Left ventricle myocardium inferior (tissue), 1 donor: ENCODE results near the gene TENM3. TPM values are rescaled to one million over a fixed set of nuclear protein-coding genes. Genes with fewer than 3 reads are reported as not detected.
A peak's percentile ranks its signal among the peaks of the same experiment; 100 is the strongest.

Experiments used
- DNase-seq: peaks from one replicate; pipeline ENCODE4 v3.0.0-alpha.2; 2020
- H3K27ac ChIP-seq: fragments of 200-600 bp; replicated peaks from 2 replicates; pipeline ENCODE4 v1.8.0; 2021
- H3K27me3 ChIP-seq: fragments of 200-600 bp; 2 replicates; pipeline ENCODE4 v1.8.0; 2021; ENCODE audit warnings: low read depth
- H3K36me3 ChIP-seq: fragments of 200-600 bp; 2 replicates; pipeline ENCODE4 v1.8.0; 2021
- H3K4me1 ChIP-seq: fragments of 200-600 bp; 2 replicates; pipeline ENCODE4 v1.8.0; 2021
- H3K4me3 ChIP-seq: fragments of 200-600 bp; 2 replicates; pipeline ENCODE4 v1.8.0; 2021; ENCODE audit warnings: mild to moderate bottlenecking, moderate library complexity
- H3K9me3 ChIP-seq: fragments of 200-600 bp; replicated peaks from 2 replicates; pipeline ENCODE4 v1.8.0; 2021
- intact Hi-C: fragments of 100-400 bp; cut with micrococcal nuclease; formaldehyde crosslinking; loops from one replicate; pipeline ENCODE4 v1.11.0; 2022
- total RNA-seq: library from RNA; stranded (reverse); fragmentation: NEBNext Ultra II Directional; extraction: Animal tissue kit (Norgen Biotek cat#: 25700); gene quantifications from one replicate; pipeline ENCODE4 v1.2.1, GENCODE V29; 2021
- TF ChIP-seq, protein P1 (sequence below): fragments of 200-600 bp; IDR thresholded peaks from 2 replicates; pipeline ENCODE4 v1.8.0; 2021; ENCODE audit warnings: antibody characterized with exemption, mild to moderate bottlenecking, borderline replicate concordance
- donor health status: DM: no; HTN: yes; CAD: no; lungs with severe emphysema.

TENM3 gene
- total RNA-seq, 1 donor from 2014 or later = 1.5 TPM

DNA sequence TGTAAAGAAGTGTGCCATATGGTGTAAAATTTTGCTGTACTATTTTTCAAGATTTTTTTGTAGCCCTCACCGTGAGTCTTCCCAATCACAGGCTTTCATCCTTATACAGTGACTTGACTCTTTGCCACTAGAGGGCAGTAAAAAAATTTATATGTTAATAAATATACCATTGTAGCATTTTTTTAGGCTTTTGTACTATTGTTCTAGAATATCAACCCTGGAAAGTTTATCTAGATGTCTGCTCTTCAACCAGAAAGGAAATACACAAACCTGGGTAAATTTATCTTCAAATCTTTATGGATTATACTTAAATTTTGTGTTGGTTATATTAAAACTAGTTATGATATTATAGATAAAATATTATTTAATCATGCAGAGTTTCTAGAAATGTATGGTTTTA, 235.3 kb downstream of the TENM3 start:
- no peaks in the 10 kb centered on the region for H3K27me3 ChIP-seq
- TF ChIP-seq, protein P1, sequence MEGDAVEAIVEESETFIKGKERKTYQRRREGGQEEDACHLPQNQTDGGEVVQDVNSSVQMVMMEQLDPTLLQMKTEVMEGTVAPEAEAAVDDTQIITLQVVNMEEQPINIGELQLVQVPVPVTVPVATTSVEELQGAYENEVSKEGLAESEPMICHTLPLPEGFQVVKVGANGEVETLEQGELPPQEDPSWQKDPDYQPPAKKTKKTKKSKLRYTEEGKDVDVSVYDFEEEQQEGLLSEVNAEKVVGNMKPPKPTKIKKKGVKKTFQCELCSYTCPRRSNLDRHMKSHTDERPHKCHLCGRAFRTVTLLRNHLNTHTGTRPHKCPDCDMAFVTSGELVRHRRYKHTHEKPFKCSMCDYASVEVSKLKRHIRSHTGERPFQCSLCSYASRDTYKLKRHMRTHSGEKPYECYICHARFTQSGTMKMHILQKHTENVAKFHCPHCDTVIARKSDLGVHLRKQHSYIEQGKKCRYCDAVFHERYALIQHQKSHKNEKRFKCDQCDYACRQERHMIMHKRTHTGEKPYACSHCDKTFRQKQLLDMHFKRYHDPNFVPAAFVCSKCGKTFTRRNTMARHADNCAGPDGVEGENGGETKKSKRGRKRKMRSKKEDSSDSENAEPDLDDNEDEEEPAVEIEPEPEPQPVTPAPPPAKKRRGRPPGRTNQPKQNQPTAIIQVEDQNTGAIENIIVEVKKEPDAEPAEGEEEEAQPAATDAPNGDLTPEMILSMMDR = peak; percentile 75
- no peak for DNase-seq
- no peaks in the 10 kb centered on the region for H3K9me3 ChIP-seq
- no peaks in the 10 kb centered on the region for H3K4me1 ChIP-seq
- H3K4me3 ChIP-seq = no peak overlapping the region
- H3K36me3 ChIP-seq = no peaks in the 10 kb centered on the region
- no peak overlapping the region for H3K27ac ChIP-seq
- intact Hi-C loops = loop anchor here (10.0 kb wide), 1 partner anchor 326 kb away; no protein-coding TSS in a partner anchor

DNA sequence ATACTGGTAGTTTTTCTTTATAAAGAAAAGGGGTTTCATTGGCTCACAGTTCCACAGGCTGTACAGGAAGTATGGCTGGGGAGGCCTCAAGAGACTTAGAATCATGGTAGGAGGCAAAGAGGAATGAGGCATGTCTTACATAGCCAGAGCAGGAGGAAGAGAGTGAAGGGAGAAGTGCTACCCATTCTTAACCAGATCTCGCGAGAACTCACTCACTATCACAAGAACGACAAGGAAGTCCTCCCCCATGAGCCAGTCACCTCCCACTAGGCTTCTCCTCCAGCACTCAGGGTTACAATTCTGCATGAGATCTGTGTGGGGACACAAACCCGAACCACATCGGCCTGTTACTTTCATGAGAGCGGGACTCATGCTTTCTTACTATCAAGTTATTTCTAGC, 240.5 kb downstream of the TENM3 start:
- no peaks in the 10 kb centered on the region for H3K36me3 ChIP-seq
- H3K27me3 ChIP-seq = no peaks in the 10 kb centered on the region
- intact Hi-C loops = no loop called here
- no peak for DNase-seq
- peaks cover 4% of the 10 kb centered on the region for H3K9me3 ChIP-seq
- TF ChIP-seq, protein P1 = no peak
- no peak overlapping the region for H3K4me3 ChIP-seq
- no peaks in the 10 kb centered on the region for H3K4me1 ChIP-seq
- no peak overlapping the region for H3K27ac ChIP-seq

DNA sequence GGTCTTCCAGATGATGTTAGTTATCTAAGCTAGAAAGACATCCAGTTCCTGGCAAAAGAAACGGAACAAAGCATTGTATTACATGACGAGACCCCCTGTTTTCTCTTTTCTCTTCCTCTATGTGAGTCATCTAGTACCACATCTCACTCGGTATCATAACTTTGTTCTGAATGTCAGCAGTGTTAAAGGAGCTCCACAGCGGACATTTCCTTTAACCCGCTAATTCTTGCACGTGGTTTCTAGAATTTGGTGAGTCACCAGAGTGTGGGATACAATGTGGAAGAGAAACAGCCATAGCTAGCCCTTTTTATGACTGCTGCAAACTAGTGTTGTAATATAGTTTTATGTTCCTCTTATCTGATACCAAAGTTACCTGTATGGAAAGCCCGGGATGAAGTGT, 243.7 kb downstream of the TENM3 start:
- DNase-seq = no peak
- H3K27ac ChIP-seq = no peak overlapping the region
- H3K9me3 ChIP-seq = peaks cover 4% of the 10 kb centered on the region
- H3K36me3 ChIP-seq = no peaks in the 10 kb centered on the region
- peaks cover 3% of the 10 kb centered on the region for H3K4me1 ChIP-seq
- intact Hi-C loops = no loop called here
- TF ChIP-seq, protein P1 = no peak
- no peak overlapping the region for H3K4me3 ChIP-seq
- no peaks in the 10 kb centered on the region for H3K27me3 ChIP-seq

DNA sequence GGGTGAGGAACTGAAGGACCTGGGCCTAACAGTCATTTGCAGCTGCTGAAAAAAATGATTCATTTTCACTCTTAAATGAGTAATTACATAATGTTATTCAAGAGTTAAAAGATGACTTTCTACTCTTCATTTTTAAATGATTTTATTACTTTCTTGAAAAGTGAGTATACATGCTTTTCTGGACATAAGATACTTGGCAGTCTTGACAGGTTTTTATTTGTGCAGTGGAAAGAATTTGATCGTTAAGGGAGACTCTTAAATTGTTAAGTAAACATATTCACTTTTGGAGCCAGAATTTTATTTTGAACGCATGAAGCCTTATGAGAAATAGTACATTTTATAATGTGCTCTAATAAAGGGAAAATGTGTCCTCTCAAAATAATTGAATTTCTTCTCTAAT, 245.7 kb downstream of the TENM3 start:
- H3K4me3 ChIP-seq = no peak overlapping the region
- peaks cover 4% of the 10 kb centered on the region for H3K9me3 ChIP-seq
- no peak for DNase-seq
- peaks cover 18% of the 10 kb centered on the region for H3K4me1 ChIP-seq
- H3K36me3 ChIP-seq = no peaks in the 10 kb centered on the region
- H3K27me3 ChIP-seq = no peaks in the 10 kb centered on the region
- TF ChIP-seq, protein P1 = no peak
- H3K27ac ChIP-seq = no peak overlapping the region
- intact Hi-C loops = no loop called here

DNA sequence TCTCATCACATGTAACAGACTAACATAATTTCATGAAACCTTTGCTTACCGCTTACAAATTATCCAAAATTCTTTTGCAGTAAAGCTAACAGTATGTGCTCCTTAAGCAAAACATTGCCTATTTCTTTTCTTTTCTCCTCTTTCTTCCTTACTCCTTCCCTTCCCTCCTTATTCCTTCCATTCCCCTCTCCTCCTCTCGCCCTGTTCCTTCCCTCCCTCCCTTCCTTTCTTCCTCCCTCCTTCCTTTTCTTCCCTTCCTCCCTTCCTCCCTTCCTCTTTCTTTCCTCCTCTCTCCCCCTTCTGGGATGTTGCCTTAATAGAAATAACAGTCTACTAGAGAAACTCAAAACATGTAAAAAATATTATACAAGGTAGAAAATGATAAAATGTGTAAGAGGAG, 246.4 kb downstream of the TENM3 start:
- DNase-seq = no peak
- peaks cover 4% of the 10 kb centered on the region for H3K9me3 ChIP-seq
- no peaks in the 10 kb centered on the region for H3K27me3 ChIP-seq
- H3K27ac ChIP-seq = no peak overlapping the region
- intact Hi-C loops = no loop called here
- peaks cover 18% of the 10 kb centered on the region for H3K4me1 ChIP-seq
- TF ChIP-seq, protein P1 = no peak
- no peaks in the 10 kb centered on the region for H3K36me3 ChIP-seq
- H3K4me3 ChIP-seq = no peak overlapping the region

DNA sequence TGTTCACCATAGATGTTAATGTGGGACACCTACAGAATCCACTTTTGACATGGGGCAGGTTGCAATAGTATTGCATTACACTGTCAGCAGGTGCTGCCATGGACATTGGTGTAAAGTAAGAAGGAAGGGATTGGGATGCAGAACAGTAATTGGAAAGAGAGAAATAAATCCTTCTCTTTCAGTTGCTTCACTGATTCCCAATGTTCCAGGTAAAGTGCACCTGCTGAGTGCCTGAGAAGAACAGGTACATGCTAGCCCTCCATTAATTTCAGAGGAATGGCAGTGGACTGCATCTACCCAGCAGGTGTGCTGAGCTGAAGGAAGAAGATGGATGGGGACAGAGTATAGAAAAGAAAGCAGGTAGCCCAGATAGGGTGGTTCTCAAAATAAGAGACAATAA, 248.5 kb downstream of the TENM3 start:
- H3K4me3 ChIP-seq = peak overlapping the region; percentile 13
- DNase-seq = no peak
- H3K27ac ChIP-seq = no peak overlapping the region
- H3K9me3 ChIP-seq = peaks cover 4% of the 10 kb centered on the region
- TF ChIP-seq, protein P1 = no peak
- no peaks in the 10 kb centered on the region for H3K36me3 ChIP-seq
- intact Hi-C loops = no loop called here
- H3K4me1 ChIP-seq = peaks cover 18% of the 10 kb centered on the region
- no peaks in the 10 kb centered on the region for H3K27me3 ChIP-seq
